Astrocyte (in vitro differentiated cells and primary cell): Measurements from ENCODE around the gene NUP50. TPM values are rescaled to one million over a fixed set of nuclear protein-coding genes. Genes with fewer than 3 reads are reported as not detected.

Experiments
- DNase-seq: peaks from one replicate; pipeline ENCODE4 v3.0.0-alpha.2; 2010; ENCODE audit warnings: low read depth
- FAIRE-seq: peaks from 2 replicates; lab custom pipeline; 2011; peaks lifted over from hg19 to GRCh38; lab: Jason Lieb, UNC
- H2AFZ ChIP-seq: 2 replicates; pipeline ENCODE4 v1.6.0; 2012; ENCODE audit warnings: low read depth, low read length, inconsistent platforms
- H3K27ac ChIP-seq: 2 replicates; pipeline ENCODE4 v1.5.1; 2011; ENCODE audit warnings: low read depth, low read length, inconsistent platforms
- H3K27me3 ChIP-seq: 2 replicates; pipeline ENCODE4 v1.6.0; 2011; ENCODE audit warnings: low read length, inconsistent platforms; ENCODE audit not compliant: insufficient read depth
- H3K36me3 ChIP-seq: 2 replicates; pipeline ENCODE4 v1.5.1; 2011; ENCODE audit warnings: low read length, inconsistent platforms; ENCODE audit not compliant: insufficient read depth
- H3K4me1 ChIP-seq: 2 replicates; pipeline ENCODE4 v1.5.1; 2011; ENCODE audit warnings: low read length, inconsistent platforms; ENCODE audit not compliant: insufficient read depth
- H3K4me2 ChIP-seq: 2 replicates; pipeline ENCODE4 v1.6.0; 2012; ENCODE audit warnings: low read length, inconsistent platforms
- H3K4me3 ChIP-seq: 2 replicates; pipeline ENCODE4 v1.5.1; 2011; ENCODE audit warnings: low read depth, mild to moderate bottlenecking, low read length, inconsistent platforms; ENCODE audit not compliant: insufficient read depth
- H3K79me2 ChIP-seq: 2 replicates; pipeline ENCODE4 v1.6.0; 2012; ENCODE audit warnings: mild to moderate bottlenecking, low read length, inconsistent platforms; ENCODE audit not compliant: insufficient read depth
- H3K9ac ChIP-seq: 2 replicates; pipeline ENCODE4 v1.6.0; 2012; ENCODE audit warnings: mild to moderate bottlenecking, low read length, inconsistent platforms
- H3K9me3 ChIP-seq: 2 replicates; pipeline ENCODE4 v1.5.1; 2012; ENCODE audit warnings: low read depth, mild to moderate bottlenecking, low read length, inconsistent platforms; ENCODE audit not compliant: insufficient read depth
- H4K20me1 ChIP-seq: 2 replicates; pipeline ENCODE4 v1.6.0; 2012; ENCODE audit warnings: low read length, inconsistent platforms; ENCODE audit not compliant: insufficient read depth
- H3K27ac Mint-ChIP-seq: one replicate; pipeline ENCODE4 v1.8.0; 2021; ENCODE audit warnings: mild to moderate bottlenecking, mixed read lengths; ENCODE audit not compliant: unreplicated experiment
- H3K27me3 Mint-ChIP-seq: one replicate; pipeline ENCODE4 v1.8.0; 2021; ENCODE audit warnings: low read depth, mixed read lengths; ENCODE audit not compliant: unreplicated experiment
- H3K36me3 Mint-ChIP-seq: one replicate; pipeline ENCODE4 v1.8.0; 2021; ENCODE audit warnings: low read depth, mixed read lengths; ENCODE audit not compliant: unreplicated experiment
- H3K4me1 Mint-ChIP-seq: one replicate; pipeline ENCODE4 v1.8.0; 2021; ENCODE audit warnings: low read depth, mixed read lengths; ENCODE audit not compliant: unreplicated experiment
- H3K4me3 Mint-ChIP-seq: one replicate; pipeline ENCODE4 v1.8.0; 2021; ENCODE audit warnings: mild to moderate bottlenecking, moderate library complexity, mixed read lengths; ENCODE audit not compliant: unreplicated experiment
- H3K9me3 Mint-ChIP-seq: one replicate; pipeline ENCODE4 v1.8.0; 2021; ENCODE audit warnings: mild to moderate bottlenecking, mixed read lengths; ENCODE audit not compliant: unreplicated experiment
- CTCF ChIP-seq: IDR thresholded peaks from 2 replicates; pipeline ENCODE4 v1.5.1; 2011; ENCODE audit warnings: low read depth, mild to moderate bottlenecking, inconsistent platforms, low read length, moderate library complexity; ENCODE audit not compliant: insufficient read depth
- EZH2 ChIP-seq: IDR thresholded peaks from 2 replicates; pipeline ENCODE4 v1.6.1; 2012; ENCODE audit warnings: mild to moderate bottlenecking, low read length, inconsistent platforms; ENCODE audit not compliant: insufficient read depth
- total RNA-seq: library from RNA; stranded (reverse); gene quantifications from 2 replicates; pipeline ENCODE4 v1.2.1, GENCODE V29; 2021

The NUP50 gene
- total RNA-seq, 1 donor from 2014 or later = 56.4 TPM

DNA sequence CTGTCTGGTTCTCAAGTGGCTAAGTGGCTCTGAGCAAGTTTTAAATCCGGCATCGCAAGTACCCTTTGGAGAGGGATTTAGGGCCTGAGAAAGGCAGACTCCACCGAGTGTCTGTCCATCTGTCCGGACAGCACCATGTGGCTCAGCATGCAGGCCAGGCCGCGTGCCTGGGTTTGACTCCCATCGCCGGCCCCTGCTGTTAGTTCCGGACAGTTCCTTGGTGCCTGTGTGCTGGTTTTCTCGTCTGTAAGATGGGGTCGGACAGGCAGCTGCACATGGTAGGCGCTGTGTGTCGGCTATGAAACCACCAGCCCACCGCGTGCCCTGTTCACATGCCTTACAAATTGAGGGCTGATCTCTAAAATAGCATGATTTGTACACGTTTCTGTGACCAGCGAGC lies 31.0 kb downstream of the NUP50 start:
- TF ChIP-seq EZH2 (no peak), CTCF (no peak)
- Histone ChIP-seq H3K27me3 (no peaks in the 10 kb centered on the region), H2AFZ (no peak overlapping the region), H3K9me3 (no peaks in the 10 kb centered on the region), H3K4me1 (no peaks in the 10 kb centered on the region), H3K9ac (no peak overlapping the region), H3K79me2 (no peaks in the 10 kb centered on the region), H3K4me2 (no peak overlapping the region), H3K4me3 (no peak overlapping the region), H3K36me3 (peaks cover 2% of the 10 kb centered on the region), H4K20me1 (peaks cover 12% of the 10 kb centered on the region), H3K27ac (no peak overlapping the region)
- H3K36me3 Mint-ChIP-seq = peaks cover 25% of the 10 kb centered on the region
- FAIRE-seq (no peak), DNase-seq (no peak)
- H3K4me1 Mint-ChIP-seq = no peaks in the 10 kb centered on the region
- no peak overlapping the region for H3K27ac Mint-ChIP-seq
- peak overlapping the region; percentile 27 for H3K4me3 Mint-ChIP-seq
- H3K9me3 Mint-ChIP-seq = no peaks in the 10 kb centered on the region
- no peaks in the 10 kb centered on the region for H3K27me3 Mint-ChIP-seq

DNA sequence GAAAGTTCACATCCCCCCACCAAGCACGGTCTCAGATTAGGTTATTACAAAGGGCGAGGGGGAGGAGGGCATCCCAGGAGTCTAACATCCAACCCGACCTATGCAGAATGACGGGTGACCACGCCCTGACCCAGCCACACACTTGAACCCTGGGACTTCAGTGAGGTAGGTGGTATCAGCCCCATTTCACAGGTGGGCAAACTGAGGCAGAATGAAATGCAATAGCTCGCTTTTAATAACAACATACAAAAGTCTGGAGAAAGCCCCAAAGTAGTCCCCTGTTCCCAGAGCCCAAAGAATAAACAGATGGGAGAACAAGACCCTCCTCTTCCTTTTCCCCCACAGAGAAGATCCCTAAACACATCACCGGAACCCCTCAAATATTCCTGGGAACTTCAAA lies 31.9 kb downstream of the NUP50 start:
- peaks cover 27% of the 10 kb centered on the region for H3K36me3 Mint-ChIP-seq
- Histone ChIP-seq H3K27me3 (no peaks in the 10 kb centered on the region), H2AFZ (no peak overlapping the region), H3K4me1 (peaks cover 5% of the 10 kb centered on the region), H3K4me3 (no peak overlapping the region), H4K20me1 (peaks cover 19% of the 10 kb centered on the region), H3K36me3 (peaks cover 2% of the 10 kb centered on the region), H3K9me3 (no peaks in the 10 kb centered on the region), H3K9ac (no peak overlapping the region), H3K27ac (no peak overlapping the region), H3K4me2 (no peak overlapping the region), H3K79me2 (no peaks in the 10 kb centered on the region)
- no peak for TF ChIP-seq CTCF
- TF ChIP-seq EZH2 = no peak
- DNase-seq (no peak), FAIRE-seq (no peak)
- H3K27me3 Mint-ChIP-seq = no peaks in the 10 kb centered on the region
- H3K27ac Mint-ChIP-seq = no peak overlapping the region
- H3K9me3 Mint-ChIP-seq = no peaks in the 10 kb centered on the region
- H3K4me3 Mint-ChIP-seq = no peak overlapping the region
- H3K4me1 Mint-ChIP-seq = peaks cover 2% of the 10 kb centered on the region

- DNase-seq (no peak), FAIRE-seq (no peak)
- no peaks in the 10 kb centered on the region for H3K9me3 ChIP-seq
- no peak overlapping the region for H3K4me2 ChIP-seq
- Mint-ChIP-seq H3K36me3 (peaks cover 24% of the 10 kb centered on the region), H3K27ac (no peak overlapping the region), H3K4me1 (peaks cover 9% of the 10 kb centered on the region), H3K27me3 (no peaks in the 10 kb centered on the region), H3K9me3 (no peaks in the 10 kb centered on the region), H3K4me3 (no peak overlapping the region)
- no peaks in the 10 kb centered on the region for H3K79me2 ChIP-seq
- H3K27me3 ChIP-seq = no peaks in the 10 kb centered on the region
- H3K36me3 ChIP-seq = peaks cover 2% of the 10 kb centered on the region
- peaks cover 20% of the 10 kb centered on the region for H4K20me1 ChIP-seq
- TF ChIP-seq CTCF (no peak), EZH2 (no peak)
- H3K4me1 ChIP-seq = peaks cover 12% of the 10 kb centered on the region
- no peak overlapping the region for H2AFZ ChIP-seq
- H3K27ac ChIP-seq = no peak overlapping the region
- no peak overlapping the region for H3K4me3 ChIP-seq
- H3K9ac ChIP-seq = no peak overlapping the region
These were observed 32.6 kb downstream of the NUP50 start for GRCh38 chr22:45196308-45196707.
